Hepatocyte (in vitro differentiated cells): ENCODE results near the gene PTPN9.

Experiments
- CTCF ChIP-seq: fragments of 200-600 bp; sonication (generic); IDR thresholded peaks from 2 replicates; pipeline ENCODE4 v1.5.1; 2016; ENCODE audit warnings: antibody characterized with exemption, mild to moderate bottlenecking; ENCODE audit not compliant: poor library complexity
- EZH2 ChIP-seq: fragments of 200-600 bp; sonication (generic); IDR thresholded peaks from 2 replicates; pipeline ENCODE4 v1.6.1; 2016; ENCODE audit warnings: antibody characterized with exemption, mild to moderate bottlenecking, borderline replicate concordance
- EZH2phosphoT487 ChIP-seq: fragments of 200-600 bp; sonication (generic); IDR thresholded peaks from one replicate; pipeline ENCODE4 v1.6.1; 2018; ENCODE audit warnings: antibody characterized with exemption, mild to moderate bottlenecking, low read depth, moderate library complexity; ENCODE audit not compliant: unreplicated experiment, severe bottlenecking

DNA sequence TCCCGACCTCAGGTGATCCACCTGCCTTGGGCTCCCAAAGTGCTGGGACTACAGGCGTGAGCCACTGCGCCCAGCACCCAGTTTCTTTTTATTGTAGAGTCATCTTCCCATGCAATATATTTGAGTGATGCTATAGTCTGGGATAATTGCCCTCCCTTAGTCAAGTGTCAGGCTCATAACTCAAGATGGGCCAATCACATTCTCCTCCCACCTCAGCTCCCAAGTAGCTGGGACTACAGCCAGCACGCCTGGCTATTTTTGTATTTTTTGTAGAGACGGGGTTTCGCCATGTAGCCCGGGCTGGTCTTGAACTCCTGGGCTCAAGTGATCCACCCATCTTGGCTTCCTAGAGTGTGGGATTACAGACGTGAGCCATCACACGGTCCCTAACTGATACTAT is 15.2 kb upstream of the PTPN9 start:
- no peak for TF ChIP-seq CTCF
- TF ChIP-seq EZH2 = no peak
- TF ChIP-seq EZH2phosphoT487 = no peak
